Adrenal gland (tissue), 5 donors: ENCODE measurements around the gene KIRREL3.

Experiments used
- CTCF ChIP-seq, 6 experiments: fragments of 450-650 bp in 4 of 6; fragments of 200-600 bp in 2 of 6; sonication (generic) in 1 of 6; IDR thresholded peaks; 1 replicate in 5 of 6; 2 replicates in 1 of 6; pipeline versions ENCODE4 v1.5.1 to v1.8.0; 2016 to 2021; ENCODE audit warnings: antibody characterized with exemption in 6 of 6, mild to moderate bottlenecking in 2 of 6, moderate library complexity in 1 of 6
- POLR2A ChIP-seq, 2 donors: fragments of 450-650 bp; IDR thresholded peaks; one replicate each; pipeline ENCODE4 v1.6.1; 2017; ENCODE audit warnings: antibody characterized with exemption in 2 of 2, mild to moderate bottlenecking in 2 of 2, moderate library complexity in 1 of 2
- donor health status: DM: no; HTN: no; CAD: no.

DNA sequence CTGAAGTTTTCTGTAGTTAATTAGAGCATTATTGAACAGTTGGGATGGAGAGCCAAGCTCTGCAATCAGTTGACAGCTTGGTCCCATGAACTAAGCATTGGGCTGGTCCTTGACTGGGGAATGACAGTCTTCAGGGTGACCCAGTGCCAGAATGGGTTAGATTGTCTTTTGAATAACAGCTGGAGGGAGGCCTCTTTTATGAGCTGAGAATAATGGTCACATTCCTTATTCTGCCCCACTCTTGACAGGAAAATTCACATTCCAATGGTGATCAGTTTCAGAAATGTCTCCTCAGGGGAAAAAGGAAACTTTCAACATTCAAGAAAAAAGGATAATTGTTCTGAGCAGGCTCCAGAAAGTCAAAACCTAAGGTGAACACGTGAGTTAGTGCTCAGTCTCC lies 113.9 kb downstream of the KIRREL3 start:
- TF ChIP-seq CTCF (IDR thresholded peaks at IDR 0.05) (no peak), POLR2A (IDR thresholded peaks at IDR 0.05) (no peak)
